GM19372 (cell line): Measurements from ENCODE around the gene EPHB1.
"Not testable (repeated sequence)": the region's sequence is repeated elsewhere in the genome, so short reads cannot be mapped to it uniquely, and the experiment has no call there.

Experiments
- ATAC-seq: cut with Tn5 transposase; IDR thresholded peaks from one replicate; pipeline ENCODE4 v1.9.1; 2021; ENCODE audit warnings: mild to moderate bottlenecking, low read depth, moderate library complexity; ENCODE audit not compliant: unreplicated experiment

EPHB1 gene

GRCh38 chr3:135097276-135097946 lies 302.4 kb downstream of the EPHB1 start:
- no peak for ATAC-seq

GRCh38 chr3:135099734-135100355 lies 304.8 kb downstream of the EPHB1 start:
- ATAC-seq = no peak

GRCh38 chr3:135100366-135100765 lies 305.3 kb downstream of the EPHB1 start:
- no peak for ATAC-seq

GRCh38 chr3:135103917-135104316 lies 308.9 kb downstream of the EPHB1 start:
- ATAC-seq = no peak

GRCh38 chr3:135106445-135106844 lies 311.4 kb downstream of the EPHB1 start:
- no peak for ATAC-seq

- no peak for ATAC-seq
These were observed 312.0 kb downstream of the EPHB1 start for GRCh38 chr3:135107043-135107442.

GRCh38 chr3:135109681-135110080 lies 314.6 kb downstream of the EPHB1 start:
- ATAC-seq = no peak

- not testable (repeated sequence) for ATAC-seq
These were observed 319.5 kb downstream of the EPHB1 start for GRCh38 chr3:135114551-135114950.

- no peak for ATAC-seq
These were observed 322.9 kb downstream of the EPHB1 start for GRCh38 chr3:135117977-135118376.

- ATAC-seq = no peak
These were observed 323.7 kb downstream of the EPHB1 start for GRCh38 chr3:135118792-135119191.

GRCh38 chr3:135125171-135125801 lies 330.2 kb downstream of the EPHB1 start:
- no peak for ATAC-seq

GRCh38 chr3:135127946-135128470 lies 332.9 kb downstream of the EPHB1 start:
- no peak for ATAC-seq

- ATAC-seq = no peak
These were observed 333.8 kb downstream of the EPHB1 start for GRCh38 chr3:135128818-135129217.

GRCh38 chr3:135131290-135131689 lies 336.2 kb downstream of the EPHB1 start:
- ATAC-seq = no peak

- no peak for ATAC-seq
These were observed 339.0 kb downstream of the EPHB1 start for GRCh38 chr3:135133905-135134683.

- ATAC-seq = no peak
These were observed 339.6 kb downstream of the EPHB1 start for GRCh38 chr3:135134684-135135075.

- ATAC-seq = no peak
These were observed 340.4 kb downstream of the EPHB1 start for GRCh38 chr3:135135445-135135844.

- no peak for ATAC-seq
These were observed 341.5 kb downstream of the EPHB1 start for GRCh38 chr3:135136361-135137100.

- no peak for ATAC-seq
These were observed 342.2 kb downstream of the EPHB1 start for GRCh38 chr3:135137296-135137695.

GRCh38 chr3:135138776-135139175 lies 343.7 kb downstream of the EPHB1 start:
- no peak for ATAC-seq
